SK-N-SH treated with all-trans-retinoic acid at 6 μM for 48 hours (cell line): Measurements from ENCODE around the gene GNG14.
A peak's percentile ranks its signal among the peaks of the same experiment; 100 is the strongest.

Experiments
- ATAC-seq: fragments of 200-7000 bp; cut with Tn5 transposase; 3 replicates; pipeline ENCODE4 v1.9.1; 2020; ENCODE audit warnings: mild to moderate bottlenecking, moderate library complexity
- ARNTL ChIP-seq: fragments of 450-650 bp; formaldehyde crosslinking; IDR thresholded peaks from 2 replicates; pipeline ENCODE4 v1.5.0; 2020; ENCODE audit warnings: low read depth, mild to moderate bottlenecking, moderate library complexity, borderline replicate concordance
- BACH2 ChIP-seq: fragments of 250-450 bp; sonication (Bioruptor Pico); IDR thresholded peaks from 2 replicates; pipeline ENCODE4 v1.9.0; 2021; ENCODE audit warnings: mild to moderate bottlenecking, borderline replicate concordance
- ESRRG ChIP-seq: fragments of 250-450 bp; sonication (Bioruptor Pico); IDR thresholded peaks from 2 replicates; pipeline ENCODE4 v1.6.1; 2021; ENCODE audit warnings: mild to moderate bottlenecking
- GLIS3 ChIP-seq: fragments of 250-450 bp; sonication (Bioruptor Pico); IDR thresholded peaks from 2 replicates; pipeline ENCODE4 v1.5.0; 2020; ENCODE audit warnings: mild to moderate bottlenecking, moderate library complexity
- ISL1 ChIP-seq: fragments of 250-450 bp; sonication (Bioruptor Pico); IDR thresholded peaks from 2 replicates; pipeline ENCODE4 v2.1.2; 2022; ENCODE audit warnings: mild to moderate bottlenecking, moderate library complexity
- OSR1 ChIP-seq: fragments of 250-450 bp; sonication (Bioruptor Pico); IDR thresholded peaks from 2 replicates; pipeline ENCODE4 v1.8.0; 2022; ENCODE audit warnings: moderate library complexity, mild to moderate bottlenecking, inconsistent platforms
- SNAI2 ChIP-seq: fragments of 250-450 bp; sonication (Bioruptor Pico); IDR thresholded peaks from 2 replicates; pipeline ENCODE4 v1.5.0; 2020; ENCODE audit warnings: mild to moderate bottlenecking, moderate library complexity
- TCF4 ChIP-seq: fragments of 250-450 bp; sonication (Bioruptor Pico); IDR thresholded peaks from 2 replicates; pipeline ENCODE4 v1.8.0; 2021; ENCODE audit warnings: mild to moderate bottlenecking, moderate library complexity, borderline replicate concordance
- TOX ChIP-seq: fragments of 250-450 bp; sonication (Bioruptor Pico); IDR thresholded peaks from 2 replicates; pipeline ENCODE4 v1.8.0; 2021; ENCODE audit warnings: mild to moderate bottlenecking, moderate library complexity, borderline replicate concordance
- ZC3H10 ChIP-seq: fragments of 250-450 bp; sonication (Bioruptor Pico); IDR thresholded peaks from 2 replicates; pipeline ENCODE4 v1.5.1; 2021; ENCODE audit warnings: mild to moderate bottlenecking, moderate library complexity
- ZFP30 ChIP-seq: fragments of 450-650 bp; formaldehyde crosslinking; IDR thresholded peaks from 2 replicates; pipeline ENCODE4 v1.5.0; 2022; ENCODE audit warnings: mild to moderate bottlenecking, moderate library complexity
- ZNF565 ChIP-seq: fragments of 450-650 bp; formaldehyde crosslinking; conservative IDR thresholded peaks from 2 replicates; pipeline ENCODE4 v1.5.0; 2020; ENCODE audit warnings: low read depth, mild to moderate bottlenecking, moderate library complexity
- ZNF70 ChIP-seq: fragments of 450-650 bp; formaldehyde crosslinking; IDR thresholded peaks from 2 replicates; pipeline ENCODE4 v1.5.0; 2020; ENCODE audit warnings: mild to moderate bottlenecking, moderate library complexity
- ZNF8 ChIP-seq: fragments of 450-650 bp; formaldehyde crosslinking; IDR thresholded peaks from 2 replicates; pipeline ENCODE4 v1.5.0; 2020; ENCODE audit warnings: mild to moderate bottlenecking, moderate library complexity
- TF ChIP-seq, protein P1 (sequence below): fragments of 250-450 bp; sonication (Bioruptor Pico); IDR thresholded peaks from 2 replicates; pipeline ENCODE4 v1.5.0; 2020; ENCODE audit warnings: mild to moderate bottlenecking, moderate library complexity
- TF ChIP-seq, protein P2 (sequence below): fragments of 250-450 bp; sonication (Bioruptor Pico); IDR thresholded peaks from 2 replicates; pipeline ENCODE4 v1.8.0; 2020; ENCODE audit warnings: mild to moderate bottlenecking, moderate library complexity, borderline replicate concordance
- TF ChIP-seq, protein P3 (sequence below): fragments of 250-450 bp; sonication (Bioruptor Pico); IDR thresholded peaks from 2 replicates; pipeline ENCODE4 v1.8.0; 2021; ENCODE audit warnings: low read depth, mild to moderate bottlenecking, moderate library complexity, borderline replicate concordance
- TF ChIP-seq, protein P4 (sequence below): fragments of 250-450 bp; sonication (Bioruptor Pico); IDR thresholded peaks from 2 replicates; pipeline ENCODE4 v1.5.1; 2021; ENCODE audit warnings: mild to moderate bottlenecking, moderate library complexity

GNG14 gene

DNA sequence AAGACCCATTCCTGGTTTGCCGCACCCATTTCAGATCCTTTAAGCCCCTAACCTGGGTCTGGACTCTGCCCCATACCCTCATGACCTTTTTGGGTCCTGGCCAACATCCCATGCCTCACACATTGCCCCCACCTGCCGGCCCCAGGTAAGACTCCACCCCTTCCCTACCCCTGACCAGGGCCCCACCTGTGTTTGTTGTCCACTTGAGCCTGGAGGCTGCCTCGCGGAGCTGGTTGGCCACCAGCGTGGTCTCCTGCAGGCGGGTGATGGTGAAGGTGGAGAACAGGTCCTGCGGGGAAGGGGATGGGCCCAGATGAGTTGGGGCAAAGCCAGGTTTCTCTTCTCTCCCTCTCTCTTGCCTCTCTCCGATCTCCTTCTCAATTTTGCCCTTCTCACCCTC, 40.8 kb upstream of the GNG14 start (continued):
- TF ChIP-seq ESRRG (CRISPR knock-in tag) (no peak), OSR1 (CRISPR knock-in tag) (no peak), ISL1 (no peak), BACH2 (CRISPR knock-in tag) (no peak), TCF4 (CRISPR knock-in tag) (no peak)
- TF ChIP-seq, protein P1, sequence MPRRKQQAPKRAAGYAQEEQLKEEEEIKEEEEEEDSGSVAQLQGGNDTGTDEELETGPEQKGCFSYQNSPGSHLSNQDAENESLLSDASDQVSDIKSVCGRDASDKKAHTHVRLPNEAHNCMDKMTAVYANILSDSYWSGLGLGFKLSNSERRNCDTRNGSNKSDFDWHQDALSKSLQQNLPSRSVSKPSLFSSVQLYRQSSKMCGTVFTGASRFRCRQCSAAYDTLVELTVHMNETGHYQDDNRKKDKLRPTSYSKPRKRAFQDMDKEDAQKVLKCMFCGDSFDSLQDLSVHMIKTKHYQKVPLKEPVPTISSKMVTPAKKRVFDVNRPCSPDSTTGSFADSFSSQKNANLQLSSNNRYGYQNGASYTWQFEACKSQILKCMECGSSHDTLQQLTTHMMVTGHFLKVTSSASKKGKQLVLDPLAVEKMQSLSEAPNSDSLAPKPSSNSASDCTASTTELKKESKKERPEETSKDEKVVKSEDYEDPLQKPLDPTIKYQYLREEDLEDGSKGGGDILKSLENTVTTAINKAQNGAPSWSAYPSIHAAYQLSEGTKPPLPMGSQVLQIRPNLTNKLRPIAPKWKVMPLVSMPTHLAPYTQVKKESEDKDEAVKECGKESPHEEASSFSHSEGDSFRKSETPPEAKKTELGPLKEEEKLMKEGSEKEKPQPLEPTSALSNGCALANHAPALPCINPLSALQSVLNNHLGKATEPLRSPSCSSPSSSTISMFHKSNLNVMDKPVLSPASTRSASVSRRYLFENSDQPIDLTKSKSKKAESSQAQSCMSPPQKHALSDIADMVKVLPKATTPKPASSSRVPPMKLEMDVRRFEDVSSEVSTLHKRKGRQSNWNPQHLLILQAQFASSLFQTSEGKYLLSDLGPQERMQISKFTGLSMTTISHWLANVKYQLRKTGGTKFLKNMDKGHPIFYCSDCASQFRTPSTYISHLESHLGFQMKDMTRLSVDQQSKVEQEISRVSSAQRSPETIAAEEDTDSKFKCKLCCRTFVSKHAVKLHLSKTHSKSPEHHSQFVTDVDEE (CRISPR knock-in tag) = no peak

DNA sequence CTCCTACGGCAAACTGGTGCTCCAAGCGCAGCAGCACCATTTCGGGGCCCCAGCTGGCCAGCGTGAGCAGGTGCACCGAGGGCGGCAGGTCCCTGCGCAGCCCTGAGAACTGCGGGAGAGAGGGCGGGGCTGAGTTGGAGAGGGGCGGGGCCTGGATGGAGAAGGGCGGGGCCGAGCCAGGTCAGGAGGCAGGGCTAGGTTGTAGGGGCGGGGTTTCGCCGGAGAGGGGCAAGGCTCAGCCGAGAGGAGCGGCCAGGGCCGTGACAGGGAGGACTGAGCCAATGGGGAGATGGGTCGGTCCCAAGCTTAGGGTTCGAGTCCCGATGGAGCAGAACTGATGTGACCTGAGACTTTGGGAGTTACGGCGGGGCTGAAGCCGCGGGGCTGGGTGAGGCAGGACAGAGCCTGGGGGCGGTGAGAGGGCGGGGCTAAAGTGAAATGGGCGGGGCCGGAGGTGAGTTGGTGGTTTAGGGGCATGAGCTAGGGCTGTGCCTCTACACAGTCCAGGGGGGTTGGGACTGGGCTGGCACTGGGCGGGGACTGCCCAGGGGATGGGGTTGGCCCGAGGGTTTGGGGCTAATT, 40.2 kb upstream of the GNG14 start:
- peak; percentile 77 for ATAC-seq

DNA sequence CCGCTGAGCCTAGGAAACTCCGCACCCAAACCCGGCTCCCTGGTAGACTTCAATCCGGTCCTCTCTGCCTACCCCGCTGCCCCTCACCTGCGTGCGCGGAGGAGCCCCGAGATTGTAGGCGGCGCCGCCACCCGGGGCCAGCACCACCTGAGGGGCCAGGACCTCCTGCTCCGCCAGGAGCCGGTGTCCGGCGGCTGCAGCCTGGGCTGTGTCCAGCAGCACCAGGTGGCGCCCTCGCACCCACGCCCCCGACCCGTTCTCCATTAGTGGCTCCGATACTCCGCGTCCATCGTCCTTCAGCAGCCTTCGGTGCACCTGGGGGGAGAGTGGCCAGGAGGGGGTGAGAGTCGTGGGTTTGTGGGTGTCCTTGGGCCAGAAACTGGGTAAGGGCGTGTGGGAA, 39.7 kb upstream of the GNG14 start:
- peak; percentile 75 for ATAC-seq
- TF ChIP-seq, protein P2, sequence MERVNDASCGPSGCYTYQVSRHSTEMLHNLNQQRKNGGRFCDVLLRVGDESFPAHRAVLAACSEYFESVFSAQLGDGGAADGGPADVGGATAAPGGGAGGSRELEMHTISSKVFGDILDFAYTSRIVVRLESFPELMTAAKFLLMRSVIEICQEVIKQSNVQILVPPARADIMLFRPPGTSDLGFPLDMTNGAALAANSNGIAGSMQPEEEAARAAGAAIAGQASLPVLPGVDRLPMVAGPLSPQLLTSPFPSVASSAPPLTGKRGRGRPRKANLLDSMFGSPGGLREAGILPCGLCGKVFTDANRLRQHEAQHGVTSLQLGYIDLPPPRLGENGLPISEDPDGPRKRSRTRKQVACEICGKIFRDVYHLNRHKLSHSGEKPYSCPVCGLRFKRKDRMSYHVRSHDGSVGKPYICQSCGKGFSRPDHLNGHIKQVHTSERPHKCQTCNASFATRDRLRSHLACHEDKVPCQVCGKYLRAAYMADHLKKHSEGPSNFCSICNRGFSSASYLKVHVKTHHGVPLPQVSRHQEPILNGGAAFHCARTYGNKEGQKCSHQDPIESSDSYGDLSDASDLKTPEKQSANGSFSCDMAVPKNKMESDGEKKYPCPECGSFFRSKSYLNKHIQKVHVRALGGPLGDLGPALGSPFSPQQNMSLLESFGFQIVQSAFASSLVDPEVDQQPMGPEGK (CRISPR knock-in tag) = no peak
- TF ChIP-seq TCF4 (CRISPR knock-in tag) = no peak
- no peak for TF ChIP-seq ZFP30 (CRISPR knock-in tag)
- TF ChIP-seq TOX (CRISPR knock-in tag) = no peak
- TF ChIP-seq, all 23 proteins: peak for 0

More for the DNA sequence above, 40.2 kb upstream of the GNG14 start:
- TF ChIP-seq, protein P1 (CRISPR knock-in tag) = no peak
- TF ChIP-seq, protein P3, sequence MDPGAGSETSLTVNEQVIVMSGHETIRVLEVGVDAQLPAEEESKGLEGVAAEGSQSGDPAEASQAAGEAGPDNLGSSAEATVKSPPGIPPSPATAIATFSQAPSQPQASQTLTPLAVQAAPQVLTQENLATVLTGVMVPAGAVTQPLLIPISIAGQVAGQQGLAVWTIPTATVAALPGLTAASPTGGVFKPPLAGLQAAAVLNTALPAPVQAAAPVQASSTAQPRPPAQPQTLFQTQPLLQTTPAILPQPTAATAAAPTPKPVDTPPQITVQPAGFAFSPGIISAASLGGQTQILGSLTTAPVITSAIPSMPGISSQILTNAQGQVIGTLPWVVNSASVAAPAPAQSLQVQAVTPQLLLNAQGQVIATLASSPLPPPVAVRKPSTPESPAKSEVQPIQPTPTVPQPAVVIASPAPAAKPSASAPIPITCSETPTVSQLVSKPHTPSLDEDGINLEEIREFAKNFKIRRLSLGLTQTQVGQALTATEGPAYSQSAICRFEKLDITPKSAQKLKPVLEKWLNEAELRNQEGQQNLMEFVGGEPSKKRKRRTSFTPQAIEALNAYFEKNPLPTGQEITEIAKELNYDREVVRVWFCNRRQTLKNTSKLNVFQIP = no peak
- TF ChIP-seq BACH2 (CRISPR knock-in tag) = no peak
- no peak for TF ChIP-seq SNAI2 (CRISPR knock-in tag)
- TF ChIP-seq, all 23 proteins: peak for 0

DNA sequence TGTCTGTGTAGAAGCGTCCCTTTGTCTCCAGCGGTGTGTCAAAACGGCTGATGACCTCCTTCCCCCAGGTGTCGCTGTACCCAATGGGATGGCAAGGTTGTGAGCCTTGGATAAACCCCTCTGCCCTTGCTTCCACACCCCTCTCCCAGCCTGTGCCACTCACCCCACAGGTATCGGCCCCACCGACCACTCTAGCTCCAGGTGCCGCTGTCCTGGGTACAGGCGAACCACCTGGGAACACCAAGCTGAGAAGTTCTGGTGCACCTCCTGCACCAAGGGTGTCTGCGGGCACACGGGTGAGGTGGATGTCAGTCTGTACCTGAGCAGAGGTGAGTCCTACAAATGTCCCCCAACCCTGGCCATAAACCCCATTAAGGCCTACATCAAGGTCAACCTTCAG, 37.9 kb upstream of the GNG14 start:
- ATAC-seq = no peak
- no peak for TF ChIP-seq ARNTL (CRISPR knock-in tag)
- TF ChIP-seq, protein P1 (CRISPR knock-in tag) = no peak
- no peak for TF ChIP-seq OSR1 (CRISPR knock-in tag)
- TF ChIP-seq, protein P2 (CRISPR knock-in tag) = no peak
- TF ChIP-seq ZNF8 (CRISPR knock-in tag) = no peak
- TF ChIP-seq ZNF70 = no peak
- no peak for TF ChIP-seq ZNF565 (CRISPR knock-in tag)
- no peak for TF ChIP-seq ISL1
- no peak for TF ChIP-seq GLIS3 (CRISPR knock-in tag)
- no peak for TF ChIP-seq ZFP30 (CRISPR knock-in tag)
- no peak for TF ChIP-seq ZC3H10
- TF ChIP-seq, protein P4, sequence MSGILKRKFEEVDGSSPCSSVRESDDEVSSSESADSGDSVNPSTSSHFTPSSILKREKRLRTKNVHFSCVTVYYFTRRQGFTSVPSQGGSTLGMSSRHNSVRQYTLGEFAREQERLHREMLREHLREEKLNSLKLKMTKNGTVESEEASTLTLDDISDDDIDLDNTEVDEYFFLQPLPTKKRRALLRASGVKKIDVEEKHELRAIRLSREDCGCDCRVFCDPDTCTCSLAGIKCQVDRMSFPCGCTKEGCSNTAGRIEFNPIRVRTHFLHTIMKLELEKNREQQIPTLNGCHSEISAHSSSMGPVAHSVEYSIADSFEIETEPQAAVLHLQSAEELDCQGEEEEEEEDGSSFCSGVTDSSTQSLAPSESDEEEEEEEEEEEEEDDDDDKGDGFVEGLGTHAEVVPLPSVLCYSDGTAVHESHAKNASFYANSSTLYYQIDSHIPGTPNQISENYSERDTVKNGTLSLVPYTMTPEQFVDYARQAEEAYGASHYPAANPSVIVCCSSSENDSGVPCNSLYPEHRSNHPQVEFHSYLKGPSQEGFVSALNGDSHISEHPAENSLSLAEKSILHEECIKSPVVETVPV (CRISPR knock-in tag) = no peak
- no peak for TF ChIP-seq SNAI2 (CRISPR knock-in tag)
- TF ChIP-seq BACH2 (CRISPR knock-in tag) = no peak
